AG08396 (cell line): ENCODE data around the gene FIS1.
"Not testable (repeated sequence)": the region's sequence is repeated elsewhere in the genome, so short reads cannot be mapped to it uniquely, and the experiment has no call there.

Experiments
- DNase-seq: peaks from one replicate; pipeline ENCODE4 v3.0.0; 2012; ENCODE audit warnings: low spot score, mixed read lengths

The FIS1 gene

DNA sequence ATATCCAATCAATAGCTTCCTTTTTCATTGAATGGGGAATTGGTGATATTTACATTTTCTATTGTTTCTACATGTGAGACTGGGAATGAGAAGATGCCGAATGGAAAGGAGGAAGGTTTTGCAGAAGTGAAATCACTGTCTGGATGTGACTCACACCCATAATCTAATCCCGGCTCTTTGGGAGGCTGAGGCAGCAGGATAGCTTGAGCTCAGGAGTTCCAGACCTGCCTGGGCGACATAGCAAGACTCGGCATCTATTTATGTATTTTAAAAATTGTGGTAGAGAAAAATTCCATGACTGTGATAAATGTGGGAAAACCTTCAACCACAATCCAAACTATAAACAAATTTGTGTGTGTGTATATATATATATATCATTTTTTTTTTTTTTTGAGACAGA lies 10.9 kb upstream of the FIS1 start:
- DNase-seq = no peak

DNA sequence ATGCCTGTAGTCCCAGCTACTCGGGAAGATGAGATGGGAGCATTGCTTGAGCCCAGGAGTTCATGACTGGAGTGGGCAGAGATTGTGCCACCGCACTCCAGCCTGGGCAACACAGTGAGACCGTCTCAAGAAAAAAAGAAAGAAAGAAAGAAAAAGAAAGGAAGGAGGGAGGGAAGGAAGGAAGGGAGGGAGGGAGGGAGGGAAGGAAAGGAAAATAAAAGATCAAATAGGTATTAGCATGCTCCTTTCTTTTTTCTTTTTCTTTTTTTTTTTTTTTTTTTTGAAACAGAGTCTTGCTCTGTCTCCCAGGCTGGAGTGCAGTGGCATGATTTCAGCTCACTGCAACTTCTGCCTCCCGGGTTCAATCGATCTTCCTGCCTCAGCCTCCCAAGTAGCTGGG lies 8.3 kb upstream of the FIS1 start:
- DNase-seq = not testable (repeated sequence)

DNA sequence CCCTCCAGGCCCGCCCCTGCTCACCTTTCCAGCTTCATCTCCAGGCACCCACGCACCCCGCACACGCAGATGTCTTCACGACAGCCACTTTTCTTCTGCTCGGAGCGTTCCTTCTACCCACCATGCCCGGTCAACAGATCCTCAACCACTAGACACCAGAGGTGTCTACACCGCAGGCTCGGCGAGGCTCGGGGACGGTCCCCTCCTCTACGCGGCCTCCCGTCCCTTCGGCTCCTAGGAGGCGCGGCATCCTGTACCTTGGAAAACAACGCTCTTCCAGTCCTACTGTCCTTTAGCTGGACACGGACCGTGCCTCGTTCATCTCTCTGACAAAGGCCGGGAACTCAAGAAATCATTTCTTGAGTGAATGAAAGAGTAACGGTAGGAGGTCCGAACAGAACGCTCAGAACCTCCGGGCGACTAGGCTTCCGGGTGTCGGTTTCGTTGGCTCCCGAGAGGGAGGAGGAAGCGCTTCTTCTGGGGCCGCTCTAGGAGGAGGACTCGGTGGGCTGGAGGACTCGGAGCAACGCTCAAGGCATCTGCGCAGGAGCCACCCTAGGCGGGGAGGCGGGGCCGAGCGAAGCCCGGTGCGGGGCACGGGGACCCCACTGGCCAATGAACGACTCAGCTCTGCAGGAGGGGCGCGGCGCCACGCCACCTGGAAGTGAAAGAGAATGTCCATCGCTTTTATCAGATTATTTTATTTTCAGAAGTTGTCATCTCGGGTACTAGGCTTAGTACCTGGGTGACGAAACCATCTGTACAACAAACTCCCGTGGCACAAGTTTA lies 7.2 kb upstream of the FIS1 start:
- peak; percentile 96 for DNase-seq

DNA sequence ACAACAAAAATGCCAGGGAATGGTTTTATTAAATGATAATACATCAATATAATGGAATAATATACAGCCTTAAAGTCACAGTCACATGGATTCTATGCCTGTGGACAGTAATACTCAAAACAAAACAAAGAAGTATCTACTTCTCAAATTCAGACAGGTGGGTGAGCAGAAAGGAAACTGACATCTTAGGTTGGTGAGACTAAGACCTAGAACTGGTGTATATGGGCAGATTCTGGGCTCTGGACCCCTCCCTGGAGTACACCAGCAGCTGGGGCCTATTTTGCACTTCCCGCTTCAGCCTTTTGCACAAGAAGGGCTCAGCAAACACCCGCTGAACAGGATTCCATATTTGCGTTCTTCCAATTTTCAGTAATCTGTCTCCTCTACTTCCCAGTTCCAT lies 5.4 kb upstream of the FIS1 start:
- no peak for DNase-seq

DNA sequence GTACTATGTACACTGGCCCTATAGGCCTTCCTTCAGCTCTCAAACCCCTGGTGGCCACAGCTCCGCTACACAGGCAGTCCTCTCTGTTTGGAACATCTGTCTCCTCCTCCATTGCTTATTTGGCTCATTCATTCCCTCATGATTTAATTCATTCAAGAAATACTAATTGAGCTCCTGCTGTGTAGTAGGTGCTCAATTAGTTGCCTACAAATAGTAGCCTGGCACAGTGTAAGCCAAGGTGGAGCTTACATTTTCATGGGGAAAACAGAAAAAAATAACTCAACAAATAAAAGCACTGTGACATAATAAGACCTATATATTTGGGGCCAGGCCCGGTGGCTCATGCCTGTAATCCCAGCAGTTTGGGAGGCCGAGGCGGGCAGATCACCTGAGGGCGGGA lies 3.4 kb upstream of the FIS1 start:
- DNase-seq = no peak

DNA sequence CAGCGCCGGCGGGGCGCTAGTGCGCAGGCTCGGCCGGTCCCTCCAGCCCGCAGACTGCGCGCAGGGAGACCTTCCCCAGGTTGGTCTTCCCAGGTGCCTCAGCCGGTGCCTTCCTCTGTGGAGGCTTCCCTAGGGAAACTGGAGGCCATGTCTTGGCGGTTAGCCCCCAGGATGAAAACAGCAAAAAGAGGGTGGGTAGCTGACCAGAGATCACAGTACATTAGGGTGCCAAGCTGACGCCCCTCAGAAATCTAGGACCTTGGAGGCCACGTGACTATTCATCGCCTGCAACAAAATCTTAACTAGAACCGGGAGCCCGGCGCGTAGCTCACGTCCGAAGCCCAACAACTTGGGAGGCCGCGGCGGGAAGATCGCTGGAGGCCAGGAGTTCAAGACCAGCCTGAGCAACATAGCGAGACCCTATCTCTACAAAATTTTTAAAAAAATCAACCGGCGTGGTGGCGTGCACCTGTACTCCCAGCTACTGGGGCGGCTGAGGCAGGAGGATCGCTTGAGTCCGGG lies 327 bp upstream of the FIS1 start:
- DNase-seq = no peak

DNA sequence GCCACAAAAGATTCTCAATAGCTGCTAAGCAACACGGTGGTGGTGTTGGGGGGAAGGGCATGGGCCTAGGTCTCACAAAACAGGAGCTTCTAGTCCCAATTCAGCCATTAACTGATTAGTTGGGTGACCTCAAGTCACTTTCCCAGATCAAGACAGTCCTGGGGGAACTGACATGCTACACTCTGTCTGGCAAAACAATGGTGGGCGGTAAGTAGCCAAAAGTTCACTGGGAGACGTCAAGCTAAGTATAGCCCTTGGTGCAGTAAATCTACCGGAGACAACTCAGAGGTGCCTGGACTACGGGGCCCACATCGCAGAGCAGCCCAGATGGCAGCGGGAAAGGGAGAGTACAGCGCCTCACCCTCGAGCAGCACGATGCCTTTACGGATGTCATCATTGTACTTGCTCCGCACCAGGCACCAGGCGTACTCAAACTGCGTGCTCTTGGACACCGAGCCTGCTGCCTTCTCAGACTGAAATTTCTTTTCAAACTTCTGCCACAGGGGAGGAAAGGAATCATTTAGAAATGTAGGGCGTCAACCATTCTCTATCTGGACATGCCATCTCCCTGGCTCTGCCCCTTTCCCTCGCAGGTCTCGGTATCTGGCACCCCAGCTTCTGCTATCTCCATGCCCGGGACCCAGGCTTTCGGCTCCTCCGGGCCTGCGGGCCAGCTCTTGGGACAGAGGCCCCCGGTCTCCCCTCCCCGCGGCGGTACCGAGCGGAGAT lies 1.1 kb downstream of the FIS1 start:
- no peak for DNase-seq

DNA sequence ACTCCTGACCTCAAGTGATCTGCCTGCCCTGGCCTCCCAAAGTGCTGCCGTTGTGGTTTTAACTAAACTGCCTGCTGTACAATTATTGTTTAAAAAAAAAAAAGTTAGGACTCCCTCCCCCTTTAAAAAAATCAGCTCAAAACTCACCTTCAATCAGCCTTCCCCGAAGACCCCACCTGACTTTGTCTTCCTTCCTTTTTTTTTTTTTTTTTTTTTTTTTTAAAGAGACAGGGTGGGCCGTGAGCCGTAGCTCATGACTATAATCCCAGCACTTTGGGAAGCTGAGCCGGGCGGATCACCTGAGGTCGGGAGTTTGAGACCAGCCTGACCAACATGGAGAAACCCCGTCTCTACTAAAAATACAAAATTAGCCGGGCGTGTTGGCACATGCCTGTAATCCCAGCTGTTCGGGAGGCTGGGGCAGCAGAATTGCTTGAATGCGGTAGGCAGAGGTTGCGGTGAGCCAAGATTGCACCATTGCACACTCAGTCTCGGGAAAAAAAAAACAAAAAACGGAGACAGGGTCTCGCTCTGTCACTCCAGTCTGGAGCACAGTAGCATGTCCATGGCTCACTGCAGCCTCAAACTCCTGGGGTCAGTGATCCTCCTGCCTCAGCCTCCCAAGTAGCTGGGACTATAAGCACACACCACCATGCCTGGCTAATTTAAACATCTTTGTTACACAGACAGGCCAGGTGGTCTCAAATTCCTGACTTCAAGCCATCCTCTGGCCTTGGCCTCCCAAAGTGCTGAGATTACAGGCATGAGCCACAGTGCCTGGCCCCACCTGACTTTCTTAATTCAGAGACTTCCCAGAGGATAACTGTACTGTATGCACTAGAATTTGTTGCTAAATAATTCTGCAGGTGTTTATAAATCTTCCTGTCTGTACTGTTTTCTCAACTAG lies 3.2 kb downstream of the FIS1 start:
- DNase-seq = no peak

DNA sequence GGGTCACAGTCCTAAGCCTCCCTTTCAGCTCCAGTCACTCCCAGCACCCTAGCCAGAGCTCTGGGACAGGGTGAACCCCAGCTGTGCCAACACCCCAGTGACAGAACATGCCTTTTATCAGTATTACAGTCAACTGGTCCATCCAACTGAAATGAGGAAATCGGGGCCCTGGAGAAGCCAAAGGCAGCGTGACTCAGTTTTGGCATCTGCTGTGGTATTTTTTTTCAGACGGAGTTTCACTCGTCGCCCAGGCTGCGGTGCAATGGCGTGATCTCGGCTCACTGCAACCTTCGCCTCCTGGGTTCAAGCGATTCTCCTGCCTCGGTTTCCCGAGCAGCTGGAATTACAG lies 3.9 kb downstream of the FIS1 start:
- no peak for DNase-seq

DNA sequence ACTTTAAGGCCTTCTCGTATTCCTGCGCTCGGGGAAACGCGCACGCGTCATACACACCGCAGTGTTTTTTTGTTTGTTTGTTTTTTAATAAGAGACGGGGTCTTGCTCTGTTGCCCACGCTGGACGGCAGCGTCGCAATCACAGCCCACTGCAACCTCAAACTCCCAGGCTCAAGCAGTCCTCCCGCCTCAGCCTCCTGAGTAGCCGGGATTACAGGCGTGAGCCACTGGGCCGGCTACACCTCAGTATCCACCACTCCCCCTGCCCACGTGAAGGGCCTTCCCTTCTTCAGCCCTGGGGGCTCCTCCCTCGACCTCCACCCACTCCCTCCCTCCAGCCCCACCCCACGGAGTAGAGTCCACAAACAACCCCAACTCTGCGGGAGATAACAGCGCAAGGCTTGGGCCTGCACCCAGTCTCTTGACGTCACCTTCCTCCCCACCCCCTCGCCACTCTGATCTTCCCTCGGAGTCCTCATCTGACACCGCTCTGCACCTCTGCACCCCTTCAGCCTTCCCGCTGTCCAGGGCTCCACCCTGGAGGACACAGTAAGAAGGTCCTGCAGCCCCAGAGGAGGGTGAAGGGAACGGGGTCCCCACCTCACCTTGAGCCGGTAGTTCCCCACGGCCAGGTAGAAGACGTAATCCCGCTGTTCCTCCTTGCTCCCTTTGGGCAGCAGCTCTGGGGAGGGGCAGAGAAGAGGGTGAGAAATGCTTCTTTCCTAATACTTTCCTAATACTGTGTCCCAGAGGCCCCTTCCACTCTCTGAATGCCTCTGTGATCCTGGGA lies 4.5 kb downstream of the FIS1 start:
- peak; percentile 2 for DNase-seq

DNA sequence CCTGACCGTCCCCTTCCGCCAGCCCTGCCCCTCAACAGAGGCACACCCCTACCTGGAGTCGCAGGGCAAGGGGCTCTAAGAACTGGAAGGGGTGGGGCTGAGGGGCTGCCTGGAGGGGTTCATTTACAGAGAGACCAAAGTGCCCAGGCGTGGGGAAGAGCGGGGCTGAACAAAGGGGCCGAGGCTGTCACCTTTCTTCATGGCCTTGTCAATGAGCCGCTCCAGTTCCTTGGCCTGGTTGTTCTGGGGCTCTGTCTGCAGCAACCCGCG lies 5.0 kb downstream of the FIS1 start:
- DNase-seq = peak; percentile 1

DNA sequence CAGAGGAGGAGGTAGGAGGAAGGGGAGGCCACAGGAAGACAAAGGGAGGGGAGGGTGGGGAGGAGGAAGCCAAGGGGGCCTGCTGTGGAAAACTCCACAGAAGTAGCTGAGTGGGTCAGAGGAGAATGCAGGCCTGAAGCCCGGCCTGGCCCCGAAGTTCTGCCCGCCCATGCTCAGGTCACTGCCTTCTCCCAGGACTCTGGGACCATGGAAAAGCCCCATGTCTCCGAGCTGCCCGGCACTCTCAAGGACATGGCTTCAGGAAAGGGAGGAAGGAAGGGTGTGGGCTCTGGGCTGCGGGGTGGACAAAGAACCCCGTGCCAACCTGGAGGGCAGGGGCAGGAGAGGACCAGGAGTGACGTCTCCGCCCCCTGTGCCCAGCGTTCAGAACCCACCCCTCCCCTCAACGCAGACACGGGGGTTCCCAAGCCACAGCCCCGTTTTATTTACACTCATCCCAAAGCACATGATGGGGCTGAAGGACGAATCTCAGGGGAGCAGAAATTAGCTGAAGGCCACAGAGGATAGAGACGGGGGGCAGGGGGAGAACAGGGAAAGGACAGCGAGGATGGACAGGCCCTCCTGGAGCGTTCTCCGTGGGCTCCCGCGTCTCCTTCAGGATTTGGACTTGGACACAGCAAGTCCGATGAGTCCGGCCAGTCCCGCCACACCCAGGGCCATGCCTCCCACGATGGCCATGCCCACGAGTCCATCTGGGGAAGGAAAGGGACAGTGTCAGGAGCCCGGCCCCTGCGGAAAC lies 5.5 kb downstream of the FIS1 start:
- peak; percentile 1 for DNase-seq

DNA sequence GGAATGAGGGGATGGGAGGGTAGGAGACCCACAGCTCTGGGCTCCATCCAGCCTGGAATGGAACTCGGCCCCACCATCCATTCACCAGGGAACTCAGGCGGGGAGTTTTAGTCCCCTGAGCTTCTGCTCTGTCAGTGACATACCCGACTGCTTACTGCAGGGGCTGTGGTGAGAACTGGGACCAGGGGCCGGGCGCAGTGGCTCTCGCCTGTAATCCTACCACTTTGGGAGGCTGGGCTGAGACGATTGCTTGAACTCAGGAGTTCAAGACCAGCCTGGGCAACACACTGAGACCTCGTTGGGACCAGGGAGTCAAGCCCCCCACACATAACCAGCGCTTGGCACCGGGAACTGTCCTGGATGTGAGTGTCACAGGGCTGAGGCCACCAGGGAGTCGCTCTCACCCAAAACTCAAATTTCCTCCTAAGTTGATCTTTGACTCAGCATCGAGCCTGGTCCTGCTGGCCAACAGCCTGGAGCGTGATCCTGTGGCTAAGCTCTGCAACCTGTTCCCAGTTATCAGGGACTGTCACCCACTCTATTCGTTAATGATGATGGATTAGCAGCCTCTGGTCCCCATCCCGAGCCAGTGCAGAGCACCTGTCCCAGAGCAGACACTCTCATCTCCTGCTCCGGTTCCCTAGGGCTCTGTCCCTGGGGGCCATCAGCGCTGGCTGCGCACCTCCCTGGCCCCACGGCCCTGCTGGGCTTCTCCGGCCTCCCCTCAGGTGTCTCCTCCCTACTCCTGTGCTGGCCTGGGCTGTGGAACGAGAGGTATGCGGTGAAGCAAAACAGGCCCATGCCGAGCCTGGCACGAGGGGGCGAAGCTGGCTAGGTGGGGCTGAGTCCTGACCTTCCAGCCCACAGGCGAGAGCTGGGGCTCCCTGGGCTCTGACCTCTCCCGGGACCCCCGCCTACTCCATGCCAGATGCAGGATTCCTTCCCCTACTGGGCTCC lies 6.4 kb downstream of the FIS1 start:
- peak; percentile 3 for DNase-seq

DNA sequence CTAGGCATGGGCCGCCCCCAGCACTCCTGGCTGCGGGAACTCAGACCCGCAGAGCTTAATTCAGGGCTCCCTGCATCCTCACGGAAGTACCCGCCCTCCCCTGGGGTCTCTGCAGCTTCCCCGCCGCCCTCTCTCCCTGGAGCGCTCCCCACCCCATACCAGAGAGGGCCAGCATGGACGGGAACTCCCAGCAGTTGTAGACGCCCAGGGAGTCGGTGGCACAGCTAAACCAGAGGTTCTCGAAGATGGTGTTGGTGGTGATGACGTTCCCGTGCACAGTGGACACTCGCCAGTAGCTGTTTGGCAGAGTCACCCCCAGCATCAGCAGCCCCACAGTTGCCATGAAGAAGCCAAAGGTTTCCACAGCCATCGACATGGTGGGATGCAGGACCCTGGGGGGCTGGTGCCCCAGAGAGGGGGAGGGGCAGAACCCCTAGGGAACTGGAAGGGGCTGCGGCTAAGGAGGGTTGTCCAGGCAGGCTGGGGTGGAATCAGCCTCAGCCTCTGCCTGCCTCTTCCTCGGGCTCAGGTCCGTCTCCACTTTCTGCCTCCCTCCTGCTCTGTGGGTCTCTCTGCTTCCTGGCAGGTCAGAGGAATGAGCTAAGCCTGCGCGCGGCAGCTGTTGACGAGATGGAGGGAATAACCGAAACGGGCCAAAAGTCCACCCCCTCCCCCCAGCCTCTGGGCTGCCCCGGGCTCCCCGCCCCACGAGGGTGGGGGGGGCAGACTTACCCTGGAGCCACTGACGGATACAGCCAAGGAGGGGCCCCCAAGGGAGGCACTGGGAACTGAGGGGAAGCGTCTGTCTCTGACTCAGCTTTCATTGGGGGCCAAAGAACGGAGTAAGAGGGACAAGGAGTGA lies 7.4 kb downstream of the FIS1 start, which contains the start of gene CLDN15:
Gene CLDN15, minus strand, starts transcription at position 597 of the 862 bp plus-strand sequence. Its CDS starts 221 bp downstream, at position 376.
- DNase-seq = peak; percentile 6

DNA sequence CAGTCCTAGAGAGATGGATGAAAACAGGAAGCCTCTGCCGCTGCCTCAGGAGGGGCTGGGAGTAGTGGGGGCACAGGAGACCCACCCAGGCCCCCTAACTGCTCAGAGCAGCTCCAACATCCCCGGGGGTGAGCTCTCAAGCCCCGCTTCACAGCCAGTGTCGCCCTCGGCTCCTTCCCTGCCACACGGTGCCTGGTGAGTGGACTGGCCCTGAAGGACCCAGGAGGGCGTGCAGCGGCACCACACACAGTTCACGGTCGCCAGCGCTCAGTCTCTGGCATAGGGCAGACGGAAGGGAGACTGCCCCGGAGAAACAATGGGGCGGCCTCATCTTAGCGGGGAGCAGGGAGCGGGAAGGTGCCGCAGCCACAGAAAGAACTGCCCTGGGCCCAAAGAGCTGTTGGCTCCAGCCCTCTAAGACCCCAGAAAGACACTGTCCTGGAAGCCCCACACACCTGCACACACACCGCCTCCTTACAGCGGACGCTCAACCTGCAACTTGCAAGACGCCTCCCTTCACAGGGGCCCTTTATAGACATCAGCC lies 8.5 kb downstream of the FIS1 start:
- DNase-seq = peak; percentile 1

DNA sequence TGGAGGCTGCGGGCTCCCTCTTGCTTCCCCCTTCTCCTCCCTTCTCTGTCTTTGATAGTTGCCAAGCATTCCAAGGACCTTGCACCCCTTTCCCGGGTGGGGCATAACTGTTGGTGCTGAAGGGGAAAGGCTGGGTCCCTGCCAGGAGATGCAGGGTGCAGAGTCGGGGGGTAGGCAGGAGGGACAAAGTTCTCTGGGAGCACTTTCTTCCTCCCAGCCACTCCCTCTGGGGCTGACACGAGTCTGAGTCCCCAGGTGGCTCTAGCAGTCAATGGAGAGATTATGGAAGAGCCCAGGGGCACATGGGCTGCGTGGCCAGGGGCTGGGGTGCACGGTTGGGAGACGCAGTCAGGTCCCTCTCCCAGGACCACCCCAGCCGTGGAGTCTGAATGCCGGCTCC lies 9.4 kb downstream of the FIS1 start:
- peak; percentile 5 for DNase-seq

DNA sequence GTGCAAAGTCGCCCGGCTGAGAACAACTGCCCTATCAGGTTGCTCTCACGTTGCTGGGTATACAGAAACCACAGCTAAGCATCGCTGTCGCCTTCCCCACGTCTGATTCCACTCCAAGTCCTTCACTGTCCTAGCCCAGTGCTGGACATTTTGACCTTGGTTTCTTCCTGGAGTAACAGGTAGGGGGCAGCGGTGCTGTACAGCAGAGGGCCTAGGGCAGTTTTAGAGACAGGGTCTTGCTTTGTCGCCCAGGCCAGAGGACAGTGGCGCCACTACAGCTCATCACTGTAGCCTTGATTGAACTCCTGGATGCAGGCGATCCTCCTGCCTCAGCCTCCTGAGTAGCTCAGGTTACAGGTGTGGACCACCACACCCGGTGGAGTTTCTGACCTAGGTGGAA lies 9.8 kb downstream of the FIS1 start:
- peak; percentile 27 for DNase-seq

DNA sequence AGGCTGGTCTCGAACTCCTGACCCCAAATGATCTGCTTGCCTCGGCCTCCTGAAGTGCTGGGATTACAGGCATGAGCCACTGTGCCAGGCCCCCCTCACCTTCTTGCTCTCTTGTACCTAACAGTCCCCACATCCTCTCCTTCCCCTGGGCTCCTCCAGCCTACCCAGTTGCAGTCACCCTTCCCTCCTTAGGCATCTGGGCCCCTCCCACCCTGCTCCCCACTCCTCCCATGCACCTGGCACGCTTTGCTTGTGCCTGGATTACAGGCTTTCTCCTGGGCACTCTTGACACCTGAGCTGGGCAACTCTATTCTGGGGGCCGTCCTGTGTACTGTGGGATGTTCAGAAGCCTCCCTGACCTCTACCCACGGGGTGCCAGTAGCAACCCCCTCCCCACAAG lies 10.2 kb downstream of the FIS1 start:
- peak; percentile 5 for DNase-seq
